Coronary artery (tissue), 2 donors: Measurements from ENCODE around the gene ADAMTS2.
A peak's percentile ranks its signal among the peaks of the same experiment; 100 is the strongest.

Experiments
- DNase-seq: peaks from one replicate; pipeline ENCODE4 v3.0.0-alpha.2; 2017; ENCODE audit warnings: low spot score
- H3K27ac ChIP-seq, 2 donors: fragments of 200-600 bp; sonication (generic); one replicate each; pipeline ENCODE4 v1.5.1; 2016 to 2019
- H3K4me3 ChIP-seq: fragments of 200-600 bp; sonication (generic); 2 replicates; pipeline ENCODE4 v1.5.1; 2016; ENCODE audit warnings: mild to moderate bottlenecking, moderate library complexity
- TF ChIP-seq, protein P1 (sequence below): fragments of 200-600 bp; sonication (generic); IDR thresholded peaks from one replicate; pipeline ENCODE4 v1.5.1; 2019; ENCODE audit warnings: antibody characterized with exemption

The ADAMTS2 gene

DNA sequence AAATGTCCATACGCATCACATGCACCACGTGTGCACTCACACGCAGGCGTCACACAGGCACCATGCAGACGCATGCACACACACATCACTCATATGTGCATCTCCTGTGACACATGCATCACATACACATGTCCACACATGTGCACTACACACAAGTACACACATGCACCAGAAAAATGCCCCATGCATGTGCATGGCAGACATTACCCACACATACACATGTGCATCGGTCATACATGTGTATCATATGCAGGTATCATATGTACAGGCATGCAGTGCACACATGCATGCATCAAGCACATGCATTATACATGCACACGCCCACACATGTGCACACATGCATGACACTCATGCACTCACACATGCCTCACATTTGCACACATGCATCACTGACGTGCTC, 26.1 kb downstream of the ADAMTS2 start:
- Histone ChIP-seq H3K27ac (peak overlapping the region in 1 of 2 donors; percentile 51), H3K4me3 (no peak overlapping the region)
- TF ChIP-seq, protein P1, sequence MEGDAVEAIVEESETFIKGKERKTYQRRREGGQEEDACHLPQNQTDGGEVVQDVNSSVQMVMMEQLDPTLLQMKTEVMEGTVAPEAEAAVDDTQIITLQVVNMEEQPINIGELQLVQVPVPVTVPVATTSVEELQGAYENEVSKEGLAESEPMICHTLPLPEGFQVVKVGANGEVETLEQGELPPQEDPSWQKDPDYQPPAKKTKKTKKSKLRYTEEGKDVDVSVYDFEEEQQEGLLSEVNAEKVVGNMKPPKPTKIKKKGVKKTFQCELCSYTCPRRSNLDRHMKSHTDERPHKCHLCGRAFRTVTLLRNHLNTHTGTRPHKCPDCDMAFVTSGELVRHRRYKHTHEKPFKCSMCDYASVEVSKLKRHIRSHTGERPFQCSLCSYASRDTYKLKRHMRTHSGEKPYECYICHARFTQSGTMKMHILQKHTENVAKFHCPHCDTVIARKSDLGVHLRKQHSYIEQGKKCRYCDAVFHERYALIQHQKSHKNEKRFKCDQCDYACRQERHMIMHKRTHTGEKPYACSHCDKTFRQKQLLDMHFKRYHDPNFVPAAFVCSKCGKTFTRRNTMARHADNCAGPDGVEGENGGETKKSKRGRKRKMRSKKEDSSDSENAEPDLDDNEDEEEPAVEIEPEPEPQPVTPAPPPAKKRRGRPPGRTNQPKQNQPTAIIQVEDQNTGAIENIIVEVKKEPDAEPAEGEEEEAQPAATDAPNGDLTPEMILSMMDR: no peak
- no peak for DNase-seq

DNA sequence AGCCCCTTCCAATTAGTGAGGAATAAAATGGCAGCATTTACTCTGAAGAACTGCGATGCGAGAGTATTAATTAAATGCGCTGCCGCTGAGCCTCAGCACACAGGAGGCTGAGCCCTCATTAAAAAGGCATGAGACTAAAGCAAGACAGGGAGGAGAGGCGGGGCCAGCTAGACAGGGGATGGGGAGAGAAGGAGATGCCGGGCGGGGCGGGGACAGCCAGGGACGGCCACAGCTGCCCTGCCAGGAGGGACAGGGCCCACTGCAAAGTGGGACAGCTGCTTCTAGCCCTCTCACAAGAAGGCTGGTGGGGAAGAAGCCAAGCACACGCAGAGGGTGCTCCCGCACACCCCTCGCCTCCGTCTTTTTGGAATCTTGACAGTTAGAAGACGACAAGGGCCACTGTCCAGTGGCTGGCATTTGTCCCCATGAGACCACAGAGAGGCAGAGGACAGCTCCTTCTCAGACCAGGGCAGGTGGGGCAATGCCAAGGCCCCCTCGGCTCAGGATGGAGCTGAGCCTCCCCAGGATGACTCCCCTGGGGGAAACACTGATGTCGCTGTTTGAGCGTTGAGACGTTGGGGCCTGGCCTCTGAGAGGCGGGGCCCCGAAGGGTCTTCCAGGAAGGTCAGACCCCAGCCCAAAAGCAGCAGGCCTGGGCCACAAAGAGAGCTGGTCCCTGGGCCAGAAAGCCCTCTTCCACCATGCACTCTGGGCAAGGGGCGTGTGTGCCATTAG, 26.9 kb downstream of the ADAMTS2 start:
- H3K27ac ChIP-seq: no peak overlapping the region
- DNase-seq: no peak
- H3K4me3 ChIP-seq: no peak overlapping the region
- TF ChIP-seq, protein P1: no peak

DNA sequence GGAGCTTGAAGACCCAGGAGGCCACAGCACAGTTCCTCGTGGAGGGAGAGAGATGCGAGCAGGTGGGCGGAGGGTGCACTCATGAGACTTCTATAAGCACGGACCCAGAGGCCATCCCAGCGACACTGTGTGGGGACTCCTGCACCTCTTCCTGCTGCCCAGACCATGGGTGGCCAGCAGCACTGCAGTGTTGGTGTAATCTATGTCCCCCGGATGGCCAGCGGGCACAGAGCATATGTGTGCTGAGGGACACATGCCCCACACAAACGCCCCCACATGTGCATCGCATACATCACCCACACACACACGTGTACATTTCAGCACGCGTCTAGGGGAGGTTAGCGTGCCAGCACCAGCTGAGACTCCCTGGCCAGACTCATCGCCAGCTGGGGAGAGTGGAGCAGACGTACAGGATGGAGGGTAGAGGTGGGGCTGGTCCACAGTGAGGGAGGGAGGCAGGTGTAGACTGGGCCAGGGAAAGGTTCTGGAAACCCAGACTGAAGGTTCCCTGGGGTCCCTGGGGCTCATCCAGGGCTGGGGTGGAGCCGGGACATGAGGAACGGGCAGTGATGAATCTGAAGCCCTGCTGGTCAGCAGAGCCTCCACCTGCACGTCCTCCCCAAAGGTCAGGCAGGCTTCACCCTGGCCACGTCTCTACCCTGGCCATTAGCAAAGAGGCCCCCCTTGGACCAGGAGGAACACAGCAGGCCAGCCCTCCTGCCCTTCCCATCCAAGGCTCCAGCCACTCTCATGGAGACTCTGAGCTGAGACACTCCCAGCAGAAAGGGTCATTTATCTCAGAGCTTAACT, 27.6 kb downstream of the ADAMTS2 start:
- TF ChIP-seq, protein P1: no peak
- no peak overlapping the region for H3K4me3 ChIP-seq
- H3K27ac ChIP-seq: no peak overlapping the region
- DNase-seq: no peak

DNA sequence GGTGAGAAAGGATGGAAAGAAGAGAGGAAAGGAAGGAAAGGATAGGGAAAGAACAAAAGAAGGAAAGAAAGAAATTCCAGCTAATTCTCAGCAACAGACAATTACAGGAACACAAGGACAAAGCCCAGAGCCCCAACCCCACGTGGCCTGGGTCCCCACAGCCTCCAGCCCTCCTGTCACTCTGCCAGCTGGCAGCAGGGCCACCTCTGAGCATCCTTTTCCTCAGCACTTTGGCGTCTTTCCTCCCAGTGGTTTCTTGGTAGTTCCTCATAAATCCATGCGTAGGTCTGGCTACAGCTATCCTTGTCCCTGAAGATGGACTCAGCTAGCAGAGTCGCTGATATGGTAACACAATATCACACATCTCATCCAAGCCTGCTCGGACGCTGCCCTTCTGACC, 28.3 kb downstream of the ADAMTS2 start:
- no peak overlapping the region for H3K27ac ChIP-seq
- no peak for DNase-seq
- H3K4me3 ChIP-seq: no peak overlapping the region
- TF ChIP-seq, protein P1: no peak

DNA sequence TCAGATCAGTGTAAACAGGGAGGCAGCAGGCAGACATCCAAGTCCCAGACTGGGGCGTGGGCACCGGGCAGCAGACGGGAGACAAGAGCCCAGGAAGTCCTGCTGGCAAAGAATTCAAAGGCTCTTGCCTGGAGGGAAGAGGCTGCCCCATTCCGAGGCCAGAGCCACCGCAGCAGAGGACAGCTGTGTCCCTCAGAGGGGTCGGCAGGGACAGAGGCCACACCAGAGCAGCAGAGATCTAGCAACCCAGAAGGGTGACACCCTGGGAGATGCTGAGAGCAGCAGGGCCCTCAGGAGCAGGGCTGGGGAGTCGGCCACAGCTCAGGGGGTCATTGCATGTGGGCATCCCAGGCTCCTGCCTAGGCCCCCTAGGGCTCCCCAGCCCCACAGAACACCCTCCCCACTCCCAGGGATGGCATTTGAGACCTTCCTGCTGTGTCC, 29.1 kb downstream of the ADAMTS2 start:
- TF ChIP-seq, protein P1: no peak
- Histone ChIP-seq H3K27ac (peak overlapping the region in 1 of 2 donors; percentile 7), H3K4me3 (no peak overlapping the region)
- no peak for DNase-seq

DNA sequence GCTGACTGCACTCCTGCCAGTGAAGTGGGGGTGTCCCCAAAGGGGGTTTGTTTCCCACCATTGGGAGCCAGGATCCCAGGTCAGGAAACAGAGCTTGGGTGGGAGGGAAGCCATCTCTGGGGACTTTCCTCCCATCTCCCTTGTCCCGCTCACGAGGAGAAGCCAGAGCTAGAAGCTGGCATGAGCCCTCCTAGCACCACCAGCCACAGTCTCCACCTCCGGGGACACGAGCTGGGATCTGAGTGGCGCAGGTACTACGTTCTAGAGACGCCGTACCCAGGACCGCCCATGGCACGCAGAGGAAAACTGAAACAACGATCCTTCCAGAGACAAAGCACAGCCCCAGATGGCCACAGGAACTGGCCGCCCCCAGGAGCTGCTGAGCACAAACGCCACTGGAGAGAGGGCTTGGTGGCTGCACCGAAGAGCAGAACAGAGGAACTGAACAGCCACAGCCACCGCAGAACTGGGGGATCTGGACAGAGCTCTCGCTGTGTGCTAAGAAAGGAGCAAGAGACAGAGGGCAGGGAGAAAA, 29.8 kb downstream of the ADAMTS2 start:
- H3K4me3 ChIP-seq: no peak overlapping the region
- H3K27ac ChIP-seq: peak overlapping the region; percentile 77 to 87
- DNase-seq: no peak
- TF ChIP-seq, protein P1: no peak
